Transverse colon (tissue), 4 donors: Measurements from ENCODE around the gene GSTK1. TPM values are rescaled to one million over a fixed set of nuclear protein-coding genes. Genes with fewer than 3 reads are reported as not detected.
A peak's percentile ranks its signal among the peaks of the same experiment; 100 is the strongest.
"Not testable (repeated sequence)": the region's sequence is repeated elsewhere in the genome, so short reads cannot be mapped to it uniquely, and the experiment has no call there.

Source experiments
- DNase-seq: peaks from one replicate; pipeline ENCODE4 v3.0.0-alpha.2; 2019
- H3K27ac ChIP-seq, 4 donors: fragments of 200-600 bp; sonication (generic); 2 replicates each; pipeline ENCODE4 v1.5.1; 2016 to 2018; ENCODE audit warnings: inconsistent platforms in 4 of 4
- H3K27me3 ChIP-seq: fragments of 200-600 bp; sonication (generic); 2 replicates; pipeline ENCODE4 v1.5.1; 2017; ENCODE audit warnings: inconsistent platforms
- H3K36me3 ChIP-seq, 4 donors: fragments of 200-600 bp; sonication (generic); 2 replicates each; pipeline ENCODE4 v1.5.1; 2017 to 2019; ENCODE audit warnings: inconsistent platforms in 4 of 4
- H3K4me1 ChIP-seq, 4 donors: fragments of 200-600 bp; sonication (generic); 2 replicates each; pipeline ENCODE4 v1.5.1; 2017 to 2020; ENCODE audit warnings: inconsistent platforms in 4 of 4
- H3K4me3 ChIP-seq, 4 donors: fragments of 200-600 bp; sonication (generic); 1 replicate in 1 of 4; 2 replicates in 3 of 4; pipeline versions ENCODE4 v1.5.1 to v1.6.1; 2017 to 2019; ENCODE audit warnings: inconsistent platforms in 4 of 4
- H3K9me3 ChIP-seq, 2 donors: fragments of 200-600 bp; sonication (generic); 2 replicates each; pipeline ENCODE4 v1.5.1; 2017 to 2019; ENCODE audit warnings: inconsistent platforms in 2 of 2
- EP300 ChIP-seq: sonication (generic); formaldehyde crosslinking; IDR thresholded peaks from one replicate; pipeline ENCODE4 v1.6.1; 2017; ENCODE audit warnings: antibody characterized with exemption, low read depth
- POLR2A ChIP-seq: fragments of 450-650 bp; IDR thresholded peaks from one replicate; pipeline ENCODE4 v1.6.1; 2016; ENCODE audit warnings: antibody characterized with exemption, mild to moderate bottlenecking, moderate library complexity
- POLR2AphosphoS5 ChIP-seq, 3 donors: sonication (generic); formaldehyde crosslinking; IDR thresholded peaks; one replicate each; pipeline ENCODE4 v1.6.1; 2016; ENCODE audit warnings: antibody characterized with exemption in 3 of 3
- WGBS, 2 donors: methylation state at CpG; one replicate each; pipeline ENCODE4 v1.1.5; 2018; ENCODE audit warnings: low coverage in 1 of 2; 5-methylcytosine and 5-hydroxymethylcytosine counted together
- in situ Hi-C, 4 donors: fragments of 200-750 bp; cut with MboI; loops; one replicate each; pipeline versions ENCODE4 v1.15.0 to v1.15.1; 2017; ENCODE audit warnings: low sequenced_read_pairs in 3 of 4, low pct_ligation_motif_present in 1 of 4, low pct_unique_long_range_greater_than_20kb in 1 of 4
- intact Hi-C: fragments of 100-400 bp; cut with DNase I; formaldehyde crosslinking; loops from one replicate; pipeline ENCODE4 v1.15.1; 2023; ENCODE audit warnings: low total_unique reads
- total RNA-seq, 4 donors: library from RNA; depleted of rRNA; stranded (reverse); fragments of >200 nt; gene quantifications; one replicate each; pipeline ENCODE4 v1.1.0, GENCODE V29; 2016
- TF ChIP-seq, protein P1 (sequence below), 5 experiments: fragments of 200-600 bp in 3 of 5; fragments of 450-650 bp in 2 of 5; sonication (generic) in 3 of 5; IDR thresholded peaks; 1 replicate in 2 of 5; 2 replicates in 3 of 5; pipeline ENCODE4 v1.5.1; 2016 to 2017; ENCODE audit warnings: antibody characterized with exemption in 5 of 5, inconsistent platforms in 3 of 5, mild to moderate bottlenecking in 2 of 5, moderate library complexity in 1 of 5

The GSTK1 gene
- total RNA-seq, 4 donors from 2014 or later = 333 to 472 (median 376) TPM

DNA sequence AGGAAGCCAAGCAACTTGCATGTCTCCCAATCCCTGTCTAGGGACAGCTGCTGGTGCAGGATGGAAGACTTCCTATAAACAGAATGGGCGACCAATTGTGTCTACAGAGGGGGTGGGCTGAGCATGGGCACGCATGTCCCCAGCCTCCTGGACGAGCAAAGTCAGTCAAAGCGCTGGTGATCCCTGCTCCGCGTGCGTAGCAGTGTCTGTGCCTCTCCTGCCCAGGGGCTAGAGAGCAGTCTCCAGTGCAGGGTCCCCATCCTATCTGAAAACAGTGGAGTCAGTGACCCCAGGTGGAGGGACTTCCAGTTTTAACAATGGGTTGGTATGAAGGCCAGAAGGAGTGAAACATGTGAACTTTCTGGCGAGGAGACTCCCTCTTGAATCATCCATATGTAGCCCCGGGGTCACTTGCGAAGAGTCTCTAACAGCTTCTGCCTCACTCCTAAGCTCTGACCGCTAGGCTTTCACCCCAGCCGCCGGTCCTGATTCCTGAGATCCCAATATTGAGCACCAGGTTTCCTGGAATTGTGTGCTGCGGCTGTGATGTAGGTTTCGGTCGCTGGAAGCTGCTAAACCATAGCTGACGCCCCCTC is 24.2 kb downstream of the GSTK1 start:
- in situ Hi-C loops = no loop called here
- intact Hi-C loops = no loop called here
- TF ChIP-seq POLR2AphosphoS5 (IDR thresholded peaks at IDR 0.05) (no peak), EP300 (no peak), POLR2A (no peak)
- TF ChIP-seq, protein P1, sequence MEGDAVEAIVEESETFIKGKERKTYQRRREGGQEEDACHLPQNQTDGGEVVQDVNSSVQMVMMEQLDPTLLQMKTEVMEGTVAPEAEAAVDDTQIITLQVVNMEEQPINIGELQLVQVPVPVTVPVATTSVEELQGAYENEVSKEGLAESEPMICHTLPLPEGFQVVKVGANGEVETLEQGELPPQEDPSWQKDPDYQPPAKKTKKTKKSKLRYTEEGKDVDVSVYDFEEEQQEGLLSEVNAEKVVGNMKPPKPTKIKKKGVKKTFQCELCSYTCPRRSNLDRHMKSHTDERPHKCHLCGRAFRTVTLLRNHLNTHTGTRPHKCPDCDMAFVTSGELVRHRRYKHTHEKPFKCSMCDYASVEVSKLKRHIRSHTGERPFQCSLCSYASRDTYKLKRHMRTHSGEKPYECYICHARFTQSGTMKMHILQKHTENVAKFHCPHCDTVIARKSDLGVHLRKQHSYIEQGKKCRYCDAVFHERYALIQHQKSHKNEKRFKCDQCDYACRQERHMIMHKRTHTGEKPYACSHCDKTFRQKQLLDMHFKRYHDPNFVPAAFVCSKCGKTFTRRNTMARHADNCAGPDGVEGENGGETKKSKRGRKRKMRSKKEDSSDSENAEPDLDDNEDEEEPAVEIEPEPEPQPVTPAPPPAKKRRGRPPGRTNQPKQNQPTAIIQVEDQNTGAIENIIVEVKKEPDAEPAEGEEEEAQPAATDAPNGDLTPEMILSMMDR (IDR thresholded peaks at IDR 0.05) = no peak
- 87% methylated on average over 17 of the region's 17 CpGs; no CpG with 5 or more reads in 1 of the 2 donors for WGBS, 2 donors
- Histone ChIP-seq H3K27ac (peak overlapping the region; percentile 92 to 98 (median 94)), H3K4me1 (peaks cover 9 to 74% (median 47%) of the 10 kb centered on the region in 4 donors), H3K27me3 (no peaks in the 10 kb centered on the region), H3K9me3 (no peaks in the 10 kb centered on the region), H3K4me3 (peak overlapping the region in 2 of 4 donors; percentile 90 to 97), H3K36me3 (peaks cover 0 to 7% (median 5%) of the 10 kb centered on the region in 4 donors)
- no peak for DNase-seq

GRCh38 chr7:143287935-143288826 is 24.9 kb downstream of the GSTK1 start, which contains the start of gene CASP2:
CASP2 (plus strand) TSS chr7:143288351; CDS start chr7:143288456, 105 bp downstream.
- H3K4me1 ChIP-seq = peaks cover 9 to 67% (median 45%) of the 10 kb centered on the region in 4 donors
- intact Hi-C loops = no loop called here
- TF ChIP-seq, protein P1 (IDR thresholded peaks at IDR 0.05) = peak; percentile 12 to 53 (median 26)
- TF ChIP-seq POLR2A (peak; percentile 78), EP300 (no peak), POLR2AphosphoS5 (IDR thresholded peaks at IDR 0.05) (peak; percentile 83 to 89 (median 84))

DNA sequence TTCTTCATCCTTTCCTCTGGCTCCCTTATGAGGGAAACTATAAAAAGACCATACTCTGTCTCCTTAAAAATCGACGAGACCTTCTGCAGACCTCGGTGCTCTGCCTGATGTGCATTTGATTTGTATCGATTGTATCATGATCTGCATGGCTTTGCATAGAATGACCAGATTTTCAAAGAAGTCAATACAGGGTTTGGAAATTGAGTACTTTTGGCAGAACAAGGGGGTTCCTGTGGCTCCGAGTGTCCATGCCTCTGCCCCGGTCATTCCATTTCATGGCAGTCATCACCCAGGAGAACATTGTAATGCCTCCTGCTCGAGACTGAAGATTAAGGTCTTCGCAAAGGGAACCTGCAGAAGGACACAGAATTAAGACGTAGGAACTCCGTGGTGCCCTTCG is 25.6 kb downstream of the GSTK1 start:
- Histone ChIP-seq H3K27ac (peak overlapping the region; percentile 92 to 98 (median 94)), H3K36me3 (peaks cover 0 to 21% (median 12%) of the 10 kb centered on the region in 4 donors), H3K27me3 (no peaks in the 10 kb centered on the region), H3K9me3 (no peaks in the 10 kb centered on the region), H3K4me3 (peak overlapping the region; percentile 73 to 97 (median 84)), H3K4me1 (peaks cover 9 to 62% (median 39%) of the 10 kb centered on the region in 4 donors)
- 0% methylated on average over 11 of the region's 11 CpGs; no CpG with 5 or more reads in 1 of the 2 donors for WGBS, 2 donors
- TF ChIP-seq POLR2A (no peak), EP300 (no peak), POLR2AphosphoS5 (IDR thresholded peaks at IDR 0.05) (no peak)
- TF ChIP-seq, protein P1 (IDR thresholded peaks at IDR 0.05) = no peak
- DNase-seq = no peak
- in situ Hi-C loops = no loop called here
- intact Hi-C loops = no loop called here

More at GRCh38 chr7:143287935-143288826, 24.9 kb downstream of the GSTK1 start, which contains the start of gene CASP2:
- Histone ChIP-seq H3K9me3 (no peaks in the 10 kb centered on the region), H3K27me3 (no peaks in the 10 kb centered on the region), H3K27ac (peak within 1 kb of the TSS; percentile 92 to 98 (median 94)), H3K36me3 (peaks cover 0 to 15% (median 9%) of the 10 kb centered on the region in 4 donors), H3K4me3 (peak within 1 kb of the TSS; percentile 73 to 97 (median 84))
- peak; percentile 99 for DNase-seq
- in situ Hi-C loops = no loop called here
- 4% methylated on average over 66 of the region's 84 CpGs; no CpG with 5 or more reads in 1 of the 2 donors for WGBS, 2 donors

GRCh38 chr7:143289421-143289820 is 26.2 kb downstream of the GSTK1 start:
- Histone ChIP-seq H3K36me3 (peaks cover 0 to 27% (median 15%) of the 10 kb centered on the region in 4 donors), H3K27me3 (no peaks in the 10 kb centered on the region), H3K9me3 (no peaks in the 10 kb centered on the region), H3K4me3 (peak overlapping the region in 3 of 4 donors; percentile 73 to 97 (median 90)), H3K27ac (peak overlapping the region; percentile 92 to 98 (median 94)), H3K4me1 (peaks cover 9 to 56% (median 33%) of the 10 kb centered on the region in 4 donors)
- intact Hi-C loops = no loop called here
- TF ChIP-seq POLR2AphosphoS5 (IDR thresholded peaks at IDR 0.05) (no peak), EP300 (no peak), POLR2A (no peak)
- TF ChIP-seq, protein P1 (IDR thresholded peaks at IDR 0.05) = no peak
- 10 to 11% methylated on average over 5 to 6 of the region's 6 CpGs for WGBS, 2 donors
- in situ Hi-C loops = no loop called here
- DNase-seq = no peak

DNA sequence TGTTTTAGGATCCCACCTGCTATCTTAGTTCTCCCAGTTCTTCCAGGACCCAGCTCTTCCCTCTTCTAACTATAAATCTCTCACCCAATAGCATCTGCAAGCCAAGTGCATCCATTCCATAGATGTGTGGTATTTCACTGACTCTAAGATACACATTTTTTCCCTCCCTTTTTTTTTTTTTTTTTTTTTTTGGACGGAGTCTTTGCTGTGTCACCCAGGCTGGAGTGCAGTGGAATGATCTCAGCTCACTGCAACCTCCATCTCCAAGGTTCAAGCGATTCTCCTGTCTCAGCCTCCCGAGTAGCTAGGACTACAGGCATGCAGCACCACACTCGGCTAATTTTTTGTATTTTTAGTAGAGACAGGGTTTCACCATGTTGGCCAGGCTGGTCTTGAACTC is 26.6 kb downstream of the GSTK1 start:
- in situ Hi-C loops, H3K9me3 ChIP-seq, intact Hi-C loops, H3K27me3 ChIP-seq, DNase-seq: not testable (repeated sequence)
- Histone ChIP-seq H3K27ac (peak overlapping the region in 2 of 4 donors; percentile 93 to 98), H3K4me3 (peak overlapping the region in 2 of 4 donors; percentile 90 to 97), H3K4me1 (peaks cover 9 to 54% (median 32%) of the 10 kb centered on the region in 4 donors), H3K36me3 (peaks cover 0 to 32% (median 18%) of the 10 kb centered on the region in 4 donors)
- WGBS, 2 donors = 9 to 41% methylated on average over 1 to 4 of the region's 4 CpGs
